NCI-H526 treated with DMSO at 0.1 percent for 48 hours (cell line): ENCODE results near the gene SPATA6.
A peak's percentile ranks its signal among the peaks of the same experiment; 100 is the strongest.
"Not testable (repeated sequence)": the region's sequence is repeated elsewhere in the genome, so short reads cannot be mapped to it uniquely, and the experiment has no call there.

Experiments
- DNase-seq: peaks from one replicate; lab custom pipeline; 2025; lab: John Stamatoyannopoulos, UW

The SPATA6 gene

DNA sequence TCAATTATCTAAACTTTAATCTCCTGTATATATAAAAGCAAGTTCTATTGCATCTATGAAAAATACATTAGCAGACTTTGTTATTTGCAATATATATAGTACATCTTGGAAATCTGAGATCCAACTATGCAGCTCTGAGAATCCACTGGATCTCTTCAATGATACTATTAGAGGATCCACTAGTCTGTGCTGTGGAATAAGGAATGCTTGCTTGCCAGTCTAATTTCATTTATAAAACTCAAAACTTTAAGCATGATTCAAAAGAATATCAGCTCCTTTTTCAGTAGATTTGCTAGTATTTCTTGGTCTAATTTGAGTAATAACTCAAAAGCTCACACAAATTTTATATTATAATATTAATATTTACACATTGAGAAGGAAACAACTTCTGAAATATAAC is 115.1 kb downstream of the SPATA6 start:
- no peak for DNase-seq

DNA sequence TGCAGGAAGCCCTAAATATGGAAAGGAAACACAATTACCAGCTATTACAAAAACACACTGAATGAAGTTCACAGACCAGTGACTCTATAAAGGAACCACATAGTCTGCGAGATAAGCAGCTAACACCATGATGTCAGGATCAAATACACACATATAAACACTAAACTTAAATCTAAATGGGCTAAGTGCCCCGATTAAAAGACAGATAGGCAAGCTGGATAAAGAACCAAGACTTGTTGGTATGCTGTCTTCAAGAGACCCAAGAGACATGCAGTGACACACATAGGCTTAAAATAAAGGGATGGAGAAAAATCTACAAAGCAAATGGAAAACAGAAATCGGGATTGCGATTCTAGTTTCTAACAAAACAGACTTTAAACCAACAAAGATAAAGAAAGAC is 127.6 kb downstream of the SPATA6 start:
- DNase-seq, result no peak

- no peak for DNase-seq
Measured at GRCh38 chr1:48341221-48341620, 130.8 kb downstream of the SPATA6 start.

- DNase-seq, result no peak
Measured at GRCh38 chr1:48338257-48338656, 133.7 kb downstream of the SPATA6 start.

DNA sequence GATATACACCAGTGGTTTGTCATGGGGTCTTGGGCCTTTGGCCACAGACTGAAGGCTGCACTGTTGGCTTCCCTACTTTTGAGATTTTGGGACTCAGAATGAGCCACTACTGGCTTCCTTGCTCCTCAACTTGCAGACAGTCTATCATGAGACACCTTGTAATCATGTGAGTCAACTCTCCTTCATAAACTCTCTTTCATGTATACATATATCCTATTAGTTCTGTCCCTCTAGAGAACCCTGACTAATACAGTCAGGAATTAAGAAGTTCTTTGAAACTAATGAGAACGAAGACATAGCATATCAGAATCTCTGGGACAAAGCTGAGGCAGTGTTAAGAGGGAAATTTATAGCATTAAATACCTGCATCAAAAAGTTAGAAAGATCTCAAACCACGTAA is 138.7 kb downstream of the SPATA6 start:
- no peak for DNase-seq

GRCh38 chr1:48332115-48332514 is 139.9 kb downstream of the SPATA6 start:
- DNase-seq, result no peak

- DNase-seq, result no peak
Measured at GRCh38 chr1:48329905-48330304, 142.1 kb downstream of the SPATA6 start.

DNA sequence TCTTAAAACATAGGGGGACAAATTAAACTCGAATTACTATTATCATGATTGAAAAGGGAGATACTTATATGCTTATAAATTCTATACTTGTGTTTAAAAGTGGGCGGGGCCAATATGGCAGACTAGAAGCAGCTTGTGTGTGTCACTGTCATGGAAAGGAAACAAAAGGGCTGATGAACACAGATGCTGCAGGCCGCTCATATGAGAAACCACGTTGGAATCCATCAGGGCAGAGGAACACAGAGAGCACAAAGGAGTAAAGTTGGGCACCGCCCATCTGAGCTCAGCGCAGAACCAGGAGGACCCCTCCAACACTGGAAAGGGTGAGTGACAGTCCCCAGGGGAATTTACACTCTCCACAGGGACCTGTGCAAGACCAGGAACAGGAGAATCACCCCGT is 142.5 kb downstream of the SPATA6 start:
- no peak for DNase-seq

DNA sequence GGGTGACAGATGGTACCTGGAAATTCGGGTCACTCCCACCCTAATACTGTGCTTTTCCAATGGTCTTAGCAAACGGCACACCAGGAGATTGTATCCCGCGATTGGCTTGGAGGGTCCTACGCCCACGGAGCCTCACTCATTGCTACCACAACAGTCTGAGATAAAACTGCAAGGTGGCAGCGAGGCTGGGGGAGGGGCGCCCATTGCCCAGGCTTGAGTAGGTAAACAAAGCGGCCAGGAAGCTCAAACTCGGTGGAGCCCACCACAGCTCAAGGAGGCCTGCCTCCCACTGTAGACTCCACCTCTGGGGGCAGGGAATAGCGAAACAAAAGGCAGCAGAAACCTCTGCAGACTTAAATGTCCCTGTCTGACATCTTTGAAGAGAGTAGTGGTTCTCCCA is 160.2 kb downstream of the SPATA6 start:
- DNase-seq, result not testable (repeated sequence)

DNA sequence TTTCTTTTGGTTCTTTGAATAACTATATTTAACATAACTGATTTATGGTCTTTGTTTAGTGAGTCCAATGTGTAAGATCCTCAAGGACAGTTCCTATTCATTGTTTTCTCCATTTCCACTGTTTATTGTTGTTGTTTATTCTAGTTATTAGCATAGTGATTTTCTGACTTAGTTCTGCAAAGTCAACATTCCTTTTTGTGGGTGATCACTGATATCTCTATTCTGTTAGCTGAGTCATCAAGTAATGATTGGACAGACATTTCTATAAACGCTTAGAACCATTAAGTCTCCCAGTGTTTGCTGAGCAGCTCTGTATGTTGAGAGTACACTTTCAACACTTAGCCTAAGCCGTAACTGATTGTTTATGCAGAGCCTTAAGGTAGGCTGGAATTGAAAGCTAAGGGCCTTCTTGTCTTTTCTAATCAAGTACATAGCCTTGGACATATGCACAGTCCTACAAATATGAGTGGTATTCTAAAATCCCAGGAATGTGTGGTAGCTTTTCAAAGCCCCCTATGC is 162.4 kb downstream of the SPATA6 start:
- DNase-seq, result no peak

DNA sequence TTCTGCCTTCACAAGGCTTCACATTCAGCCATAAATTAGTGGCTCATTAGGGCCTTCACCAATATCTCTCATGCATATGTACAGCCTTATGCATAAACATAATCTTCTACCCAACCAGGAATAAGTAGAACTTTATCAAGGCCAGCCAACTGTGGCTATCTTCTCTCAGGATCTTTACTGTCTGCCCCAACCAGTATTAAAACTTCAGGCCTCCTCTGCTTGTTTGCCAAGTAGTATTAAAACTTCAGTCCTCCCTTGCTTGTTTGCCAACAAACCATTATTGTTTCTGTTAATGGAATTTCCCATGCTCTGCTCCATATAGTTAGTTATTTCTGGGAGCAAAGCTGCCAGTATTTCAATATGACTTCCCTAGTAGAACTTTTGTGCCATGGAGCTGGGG is 169.4 kb downstream of the SPATA6 start:
- peak; percentile 11 for DNase-seq

DNA sequence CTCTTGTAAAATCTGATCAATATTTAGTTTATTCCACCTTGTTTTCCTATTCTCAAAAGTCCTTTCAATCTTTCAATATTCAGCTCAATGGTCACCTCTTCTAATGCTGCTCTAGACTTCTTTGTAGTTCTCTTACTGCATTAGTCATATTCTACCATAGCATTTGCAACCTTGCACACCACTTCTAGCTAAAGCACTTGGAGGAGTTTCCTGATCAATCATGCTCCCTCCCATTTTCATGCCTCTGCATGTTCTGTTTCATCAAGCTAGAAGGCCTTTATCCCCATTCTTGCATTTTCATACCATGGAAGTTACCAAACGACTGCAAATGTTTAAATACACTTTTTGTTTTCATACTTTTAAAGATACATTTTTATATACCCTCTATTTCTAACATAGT is 177.3 kb downstream of the SPATA6 start:
- no peak for DNase-seq

DNA sequence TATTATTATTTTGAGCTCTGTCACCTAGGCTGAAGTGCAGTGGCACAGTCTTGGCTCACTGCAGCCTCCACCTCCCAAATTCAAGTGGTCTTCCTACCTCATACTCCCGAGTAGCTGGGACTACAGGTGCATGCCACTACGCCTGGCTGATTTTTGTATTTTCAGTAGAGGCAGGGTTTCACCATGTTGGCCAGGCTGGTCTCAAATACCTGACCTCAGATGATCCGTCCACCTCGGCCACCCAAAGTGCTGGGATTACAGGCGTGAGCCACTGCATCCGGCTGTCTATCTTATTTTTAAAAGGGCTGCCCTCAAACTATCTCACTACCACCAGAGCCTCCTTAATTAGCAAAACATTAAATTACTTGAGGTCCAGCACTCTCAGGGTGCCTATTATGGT is 177.9 kb downstream of the SPATA6 start:
- not testable (repeated sequence) for DNase-seq

- no peak for DNase-seq
Measured at GRCh38 chr1:48292706-48293105, 179.3 kb downstream of the SPATA6 start.

DNA sequence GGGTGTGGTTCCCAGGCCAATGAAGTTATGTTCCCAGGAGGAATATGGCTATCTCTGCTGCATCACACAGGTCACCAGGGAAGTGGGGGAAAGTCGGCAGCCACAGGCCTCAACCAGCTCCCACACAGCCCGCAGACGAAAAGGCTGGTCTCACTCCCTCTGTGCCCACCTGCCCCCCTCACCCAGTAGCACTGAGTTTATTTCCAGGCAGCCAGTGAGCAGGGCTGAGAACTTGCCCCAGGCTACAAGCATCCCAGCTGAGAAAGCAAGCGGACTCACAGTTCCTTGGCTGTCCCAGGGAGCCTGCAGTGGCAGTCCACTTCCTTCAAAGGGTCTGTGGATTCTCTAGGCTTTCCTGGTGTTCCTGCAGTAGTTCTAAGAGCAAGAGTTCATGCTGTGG is 180.6 kb downstream of the SPATA6 start:
- no peak for DNase-seq

- no peak for DNase-seq
Measured at GRCh38 chr1:48285525-48285924, 186.5 kb downstream of the SPATA6 start.

DNA sequence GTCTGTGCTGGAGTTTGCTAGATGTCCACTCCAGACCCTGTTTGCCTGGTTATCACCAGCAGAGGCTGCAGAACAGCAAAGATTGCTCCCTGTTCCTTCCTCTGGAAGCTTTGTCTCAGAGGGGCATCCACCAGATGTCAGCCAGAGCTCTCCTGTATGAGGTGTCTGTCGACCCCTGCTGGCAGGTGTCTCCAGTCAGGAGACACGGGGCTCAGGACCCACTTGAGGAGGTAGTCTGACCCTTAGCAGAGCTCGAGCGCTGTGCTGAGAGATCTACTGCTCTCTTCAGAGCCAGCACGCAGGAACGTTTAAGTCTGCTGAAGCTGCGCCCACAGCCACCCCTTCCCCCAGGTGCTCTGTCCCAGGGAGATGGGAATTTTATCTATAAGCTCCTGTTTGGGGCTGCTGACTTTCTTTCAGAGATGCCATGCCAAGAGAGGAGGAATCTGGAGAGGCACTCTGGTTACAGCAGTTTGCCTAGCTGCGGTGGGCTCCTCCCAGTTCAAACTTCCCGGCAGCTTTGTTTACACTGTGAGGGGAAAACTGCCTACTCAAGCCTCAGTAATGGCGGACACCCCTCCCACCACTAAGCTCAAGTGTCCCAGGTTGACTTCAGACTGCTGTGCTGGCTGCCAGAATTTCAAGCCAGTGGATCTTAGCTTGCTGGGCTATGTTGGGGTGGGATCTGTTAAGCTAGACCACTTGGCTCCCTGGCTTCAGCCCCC is 187.1 kb downstream of the SPATA6 start:
- DNase-seq, result not testable (repeated sequence)

- not testable (repeated sequence) for DNase-seq
Measured at GRCh38 chr1:48282329-48282728, 189.7 kb downstream of the SPATA6 start.

DNA sequence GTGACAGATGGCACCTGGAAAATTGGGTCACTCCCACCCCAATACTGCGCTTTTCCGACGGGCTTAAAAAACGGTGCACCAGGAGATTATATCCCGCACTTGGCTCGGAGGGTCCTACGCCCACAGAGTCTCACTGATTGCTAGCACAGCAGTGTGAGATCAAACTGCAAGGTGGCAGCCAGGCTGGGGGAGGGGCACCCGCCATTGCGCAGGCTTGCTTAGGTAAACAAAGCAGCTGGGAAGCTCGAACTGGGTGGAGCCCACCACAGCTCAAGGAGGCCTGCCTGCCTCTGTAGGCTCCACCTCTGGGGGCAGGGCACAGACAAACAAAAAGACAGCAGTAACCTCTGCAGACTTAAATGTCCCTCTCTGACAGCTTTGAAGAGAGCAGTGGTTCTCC is 194.6 kb downstream of the SPATA6 start:
- not testable (repeated sequence) for DNase-seq

DNA sequence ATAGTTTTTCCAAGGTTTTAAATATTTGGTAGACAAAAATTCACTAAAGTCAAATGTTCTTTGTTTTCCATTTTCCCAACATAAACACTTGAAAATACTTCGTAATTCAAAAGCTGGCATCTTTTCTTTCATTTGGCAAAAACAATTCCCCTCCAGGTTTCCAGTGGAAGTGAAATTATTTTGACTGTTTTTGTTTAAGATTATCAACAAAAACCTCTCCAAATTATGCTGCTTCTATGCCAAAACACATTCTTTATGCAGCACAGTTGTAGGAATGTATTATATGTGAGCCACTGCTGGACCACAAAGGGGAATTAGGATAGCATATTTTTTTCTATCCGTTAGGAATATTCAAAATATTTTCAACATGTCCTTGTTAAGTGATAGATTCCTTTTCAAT is 205.4 kb downstream of the SPATA6 start:
- DNase-seq, result no peak

DNA sequence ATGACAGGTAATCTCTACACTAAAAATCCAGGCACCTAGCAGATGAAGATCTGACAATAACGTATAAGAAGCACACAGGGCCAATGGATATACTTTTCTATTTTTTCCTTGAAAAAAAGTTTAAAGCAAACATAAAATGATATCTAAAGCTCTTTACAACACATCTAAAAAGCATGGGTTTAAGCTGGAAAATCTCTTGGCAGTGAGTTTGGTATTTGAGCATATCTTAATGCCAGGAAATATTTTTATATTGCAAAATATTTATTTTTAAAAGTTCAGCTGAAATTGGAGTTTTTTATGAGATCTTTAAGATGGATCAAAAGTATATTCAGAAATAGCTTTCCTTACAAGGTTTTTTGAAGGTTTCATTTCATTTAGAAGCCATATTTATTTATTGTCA is 209.0 kb downstream of the SPATA6 start:
- DNase-seq, result no peak

GRCh38 chr1:48261881-48262400 is 210.1 kb downstream of the SPATA6 start:
- no peak for DNase-seq

- DNase-seq, result no peak
Measured at GRCh38 chr1:48258106-48258505, 213.9 kb downstream of the SPATA6 start.

GRCh38 chr1:48254254-48254653 is 217.8 kb downstream of the SPATA6 start:
- no peak for DNase-seq
